Keratinocyte (primary cell): ENCODE measurements around the gene RGS1. TPM values are rescaled to one million over a fixed set of nuclear protein-coding genes. Genes with fewer than 3 reads are reported as not detected.

ENCODE experiments used
- DNase-seq: peaks from one replicate; pipeline ENCODE4 v3.0.0-alpha.2; 2011; ENCODE audit warnings: low read depth, missing footprints, low spot score
- FAIRE-seq: peaks from 2 replicates; lab custom pipeline; 2011; peaks lifted over from hg19 to GRCh38; lab: Jason Lieb, UNC
- H2AFZ ChIP-seq: 2 replicates; pipeline ENCODE4 v1.6.0; 2012; ENCODE audit warnings: low read length, control low read depth, inconsistent platforms; ENCODE audit not compliant: control insufficient read depth
- H3K27ac ChIP-seq: 2 replicates; pipeline ENCODE4 v1.5.1; 2011; ENCODE audit warnings: low read length; ENCODE audit not compliant: control insufficient read depth, insufficient read depth
- H3K27me3 ChIP-seq: 3 replicates; pipeline ENCODE4 v1.6.0; 2011; ENCODE audit warnings: low read length; ENCODE audit not compliant: control insufficient read depth, insufficient read depth; ENCODE audit errors: extremely low read depth
- H3K36me3 ChIP-seq, 2 experiments: 2 replicates in 1 of 2; 3 replicates in 1 of 2; pipeline ENCODE4 v1.5.1; 2011; ENCODE audit warnings: low read length in 2 of 2, mild to moderate bottlenecking in 1 of 2; ENCODE audit not compliant: control insufficient read depth in 2 of 2, insufficient read depth in 2 of 2; ENCODE audit errors: extremely low read depth in 1 of 2
- H3K4me1 ChIP-seq: 3 replicates; pipeline ENCODE4 v1.5.1; 2011; ENCODE audit warnings: low read length; ENCODE audit not compliant: control insufficient read depth, insufficient read depth; ENCODE audit errors: extremely low read depth
- H3K4me2 ChIP-seq: 3 replicates; pipeline ENCODE4 v1.6.0; 2011; ENCODE audit warnings: low read depth, low read length; ENCODE audit not compliant: control insufficient read depth, insufficient read depth; ENCODE audit errors: extremely low read depth
- H3K4me3 ChIP-seq, 3 experiments: fragments of 200-600 bp in 1 of 3; sonication (generic) in 1 of 3; 2 replicates in 2 of 3; 3 replicates in 1 of 3; pipeline ENCODE4 v1.5.1; 2011 to 2016; ENCODE audit warnings: low read length in 3 of 3, mild to moderate bottlenecking in 3 of 3, control low read depth in 2 of 3, inconsistent platforms in 1 of 3, low read depth in 1 of 3, mixed read lengths in 1 of 3, mixed run types in 1 of 3, moderate library complexity in 1 of 3; ENCODE audit not compliant: control insufficient read depth in 2 of 3, insufficient read depth in 2 of 3; ENCODE audit errors: extremely low read depth in 1 of 3
- H3K79me2 ChIP-seq: 2 replicates; pipeline ENCODE4 v1.6.0; 2012; ENCODE audit warnings: low read length; ENCODE audit not compliant: control insufficient read depth, insufficient read depth
- H3K9ac ChIP-seq: 3 replicates; pipeline ENCODE4 v1.6.0; 2011; ENCODE audit warnings: low read length; ENCODE audit not compliant: control insufficient read depth, insufficient read depth; ENCODE audit errors: extremely low read depth
- H3K9me1 ChIP-seq: 3 replicates; pipeline ENCODE4 v1.6.0; 2011; ENCODE audit warnings: low read length; ENCODE audit not compliant: control insufficient read depth, insufficient read depth; ENCODE audit errors: extremely low read depth
- H3K9me3 ChIP-seq: 2 replicates; pipeline ENCODE4 v1.5.1; 2012; ENCODE audit warnings: low read depth, low read length; ENCODE audit not compliant: control insufficient read depth
- H4K20me1 ChIP-seq: 3 replicates; pipeline ENCODE4 v1.6.0; 2011; ENCODE audit warnings: low read length; ENCODE audit not compliant: control insufficient read depth, insufficient read depth; ENCODE audit errors: extremely low read depth
- CTCF ChIP-seq, 3 experiments: IDR thresholded peaks in 1 of 3; conservative IDR thresholded peaks in 1 of 3; optimal IDR thresholded peaks in 1 of 3; 2 replicates in 2 of 3; 3 replicates in 1 of 3; pipeline versions ENCODE3 to v1.5.1; 2011; ENCODE audit warnings: low read length in 3 of 3, mild to moderate bottlenecking in 3 of 3, moderate library complexity in 2 of 3, control low read depth in 1 of 3, inconsistent platforms in 1 of 3; ENCODE audit not compliant: insufficient read depth in 2 of 3; ENCODE audit errors: extremely low read depth in 1 of 3
- EZH2 ChIP-seq: IDR thresholded peaks from one replicate; pipeline ENCODE4 v1.6.1; 2012; ENCODE audit warnings: inconsistent platforms, mild to moderate bottlenecking, low read length, moderate library complexity
- dilution Hi-C: fragments of 300-500 bp; cut with MboI; formaldehyde crosslinking; loops from one replicate; pipeline ENCODE4 v1.7.0; 2020; ENCODE audit warnings: low sequenced_read_pairs; ENCODE audit not compliant: extremely low pct_ligation_motif_present
- polyA plus RNA-seq, 5 experiments: library from polyadenylated mRNA; depleted of rRNA in 3 of 5; stranded (reverse) in 3 of 5; stranded (forward) in 1 of 5; unstranded in 1 of 5; fragments of >200 nt; gene quantifications; 1 replicate in 1 of 5; 2 replicates in 3 of 5; 3 replicates in 1 of 5; pipeline versions ENCODE4 v1.2.1 to v1.2.3, GENCODE V29; 2011 to 2012; ENCODE audit warnings: missing spikeins in 2 of 5, low read depth in 1 of 5, low replicate concordance in 1 of 5

The RGS1 gene
- polyA plus RNA-seq, 1 donor (not counting 4 experiments of a cell fraction or from before 2014, with no cell fraction given), result 0.05 TPM

GRCh38 chr1:192608671-192609070, 33.1 kb downstream of the RGS1 start:
- dilution Hi-C loops, result no loop called here
- Histone ChIP-seq H3K9me3 (no peaks in the 10 kb centered on the region), H4K20me1 (no peaks in the 10 kb centered on the region), H2AFZ (no peak overlapping the region), H3K9ac (no peak overlapping the region), H3K9me1 (no peaks in the 10 kb centered on the region), H3K27ac (no peak overlapping the region), H3K79me2 (no peaks in the 10 kb centered on the region), H3K27me3 (no peaks in the 10 kb centered on the region), H3K4me3 (no peak overlapping the region), H3K4me1 (no peaks in the 10 kb centered on the region), H3K36me3 (no peaks in the 10 kb centered on the region), H3K4me2 (no peak overlapping the region)
- TF ChIP-seq CTCF (optimal IDR thresholded peaks at IDR 0.05 in 1 of 3, IDR thresholded peaks at IDR 0.05 in 1 of 3, conservative IDR thresholded peaks at IDR 0.05 in 1 of 3; ENCODE audit: extremely low read depth in 1 of 3, insufficient read depth in 2 of 3, low read length in 3 of 3), result no peak
- no peak for TF ChIP-seq EZH2
- FAIRE-seq (no peak), DNase-seq (no peak)

- no peak overlapping the region for H2AFZ ChIP-seq
- no peak overlapping the region for H3K4me3 ChIP-seq
- no peak for FAIRE-seq
- H3K36me3 ChIP-seq, result no peaks in the 10 kb centered on the region
- H3K9me1 ChIP-seq, result no peaks in the 10 kb centered on the region
- TF ChIP-seq EZH2 (no peak), CTCF (optimal IDR thresholded peaks at IDR 0.05 in 1 of 3, IDR thresholded peaks at IDR 0.05 in 1 of 3, conservative IDR thresholded peaks at IDR 0.05 in 1 of 3; ENCODE audit: extremely low read depth in 1 of 3, insufficient read depth in 2 of 3, low read length in 3 of 3) (no peak)
- dilution Hi-C loops, result no loop called here
- no peak overlapping the region for H3K9ac ChIP-seq
- no peak overlapping the region for H3K27ac ChIP-seq
- no peaks in the 10 kb centered on the region for H3K79me2 ChIP-seq
- no peak overlapping the region for H3K4me2 ChIP-seq
- DNase-seq, result no peak
- H3K9me3 ChIP-seq, result no peaks in the 10 kb centered on the region
- no peaks in the 10 kb centered on the region for H4K20me1 ChIP-seq
- H3K4me1 ChIP-seq, result no peaks in the 10 kb centered on the region
- no peaks in the 10 kb centered on the region for H3K27me3 ChIP-seq
These were observed 33.8 kb downstream of the RGS1 start for GRCh38 chr1:192609110-192610079.
